22Rv1 (cell line): ENCODE results near the gene TMEM244.

Experiments
- ZFX ChIP-seq: fragments of 450-650 bp; IDR thresholded peaks from 2 replicates; pipeline ENCODE4 v1.6.1; 2017; ENCODE audit warnings: antibody characterized with exemption, borderline replicate concordance
- TF ChIP-seq, protein P1 (sequence below): fragments of 450-650 bp; IDR thresholded peaks from 2 replicates; pipeline ENCODE4 v1.5.1; 2017; ENCODE audit warnings: mild to moderate bottlenecking

DNA sequence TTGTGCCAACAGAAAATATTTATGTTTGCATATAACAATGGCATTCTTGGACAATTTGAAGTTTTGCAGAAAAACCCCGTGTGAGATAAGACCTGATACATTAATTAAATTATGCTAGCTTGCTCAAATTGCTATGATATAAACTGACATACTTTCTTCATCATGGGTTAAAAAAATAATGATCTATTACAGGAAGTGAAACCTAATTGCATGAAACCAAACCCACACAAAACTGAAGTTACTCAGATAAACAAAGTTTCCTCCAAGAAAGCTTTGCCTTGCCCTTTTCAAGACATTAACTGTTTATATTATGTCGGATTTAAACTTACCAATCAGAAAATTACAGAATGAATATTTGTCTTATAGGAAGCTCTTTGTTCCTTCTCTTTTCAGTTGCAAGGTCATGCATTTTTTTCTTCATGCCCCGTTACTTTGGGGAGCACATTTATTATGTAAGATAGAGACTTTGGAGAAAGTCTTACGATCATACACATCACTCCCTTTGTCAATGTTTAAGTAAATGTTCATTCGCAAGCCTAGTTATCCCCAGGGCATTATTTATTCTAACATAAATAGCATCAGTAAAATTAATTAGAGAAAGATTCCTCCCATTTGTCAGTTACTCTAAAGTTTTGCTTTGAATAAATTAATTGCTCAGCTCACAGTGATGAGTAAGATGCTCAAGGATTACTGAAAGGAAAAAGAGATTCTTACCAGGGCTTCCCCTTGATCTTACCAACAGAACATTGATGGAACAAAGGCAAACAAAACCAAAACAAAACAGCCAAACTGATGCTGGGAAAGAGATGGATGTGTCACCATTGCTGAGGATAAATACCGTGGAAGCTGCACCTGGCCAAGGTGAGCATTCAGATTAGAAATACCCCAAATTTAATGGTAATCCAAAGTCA, 14.8 kb upstream of the TMEM244 start:
- TF ChIP-seq, protein P1, sequence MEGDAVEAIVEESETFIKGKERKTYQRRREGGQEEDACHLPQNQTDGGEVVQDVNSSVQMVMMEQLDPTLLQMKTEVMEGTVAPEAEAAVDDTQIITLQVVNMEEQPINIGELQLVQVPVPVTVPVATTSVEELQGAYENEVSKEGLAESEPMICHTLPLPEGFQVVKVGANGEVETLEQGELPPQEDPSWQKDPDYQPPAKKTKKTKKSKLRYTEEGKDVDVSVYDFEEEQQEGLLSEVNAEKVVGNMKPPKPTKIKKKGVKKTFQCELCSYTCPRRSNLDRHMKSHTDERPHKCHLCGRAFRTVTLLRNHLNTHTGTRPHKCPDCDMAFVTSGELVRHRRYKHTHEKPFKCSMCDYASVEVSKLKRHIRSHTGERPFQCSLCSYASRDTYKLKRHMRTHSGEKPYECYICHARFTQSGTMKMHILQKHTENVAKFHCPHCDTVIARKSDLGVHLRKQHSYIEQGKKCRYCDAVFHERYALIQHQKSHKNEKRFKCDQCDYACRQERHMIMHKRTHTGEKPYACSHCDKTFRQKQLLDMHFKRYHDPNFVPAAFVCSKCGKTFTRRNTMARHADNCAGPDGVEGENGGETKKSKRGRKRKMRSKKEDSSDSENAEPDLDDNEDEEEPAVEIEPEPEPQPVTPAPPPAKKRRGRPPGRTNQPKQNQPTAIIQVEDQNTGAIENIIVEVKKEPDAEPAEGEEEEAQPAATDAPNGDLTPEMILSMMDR = no peak
- no peak for TF ChIP-seq ZFX
